GM19397 (cell line): ENCODE measurements around the gene CKS1B.
"Not testable (repeated sequence)": the region's sequence is repeated elsewhere in the genome, so short reads cannot be mapped to it uniquely, and the experiment has no call there.

ENCODE experiments used
- ATAC-seq: cut with Tn5 transposase; IDR thresholded peaks from one replicate; pipeline ENCODE4 v1.9.1; 2021; ENCODE audit warnings: mild to moderate bottlenecking, moderate library complexity; ENCODE audit not compliant: unreplicated experiment

Gene CKS1B

GRCh38 chr1:154963643-154964042, 10.8 kb upstream of the CKS1B start:
- ATAC-seq: no peak

- no peak for ATAC-seq
These were observed 10.1 kb upstream of the CKS1B start for GRCh38 chr1:154964359-154964758.

GRCh38 chr1:154966111-154966510, 8.4 kb upstream of the CKS1B start:
- no peak for ATAC-seq

- ATAC-seq: no peak
These were observed 7.0 kb upstream of the CKS1B start for GRCh38 chr1:154967331-154967950.

DNA sequence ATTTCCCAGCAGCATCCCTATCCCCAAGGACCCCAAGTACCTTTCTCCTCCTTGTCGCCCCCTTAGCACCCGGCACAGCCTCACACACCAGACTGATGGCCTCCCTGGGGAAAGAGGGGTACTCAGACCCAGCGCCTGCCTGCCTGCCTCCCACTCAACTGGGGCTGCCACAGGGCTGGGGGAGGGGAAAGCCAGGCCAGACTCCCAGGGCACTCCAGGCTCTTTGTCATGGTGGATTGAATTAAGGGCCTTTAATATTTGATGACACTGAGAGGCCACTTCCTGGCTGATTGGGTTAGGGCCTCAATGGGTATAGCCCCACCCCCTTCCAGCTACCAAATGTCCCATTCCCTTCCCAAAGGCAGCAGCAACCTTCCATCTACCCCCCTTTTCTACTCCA, 5.8 kb upstream of the CKS1B start:
- no peak for ATAC-seq

- ATAC-seq: no peak
These were observed 5.2 kb upstream of the CKS1B start for GRCh38 chr1:154969246-154969645.

GRCh38 chr1:154969860-154970452, 4.5 kb upstream of the CKS1B start:
- ATAC-seq: no peak

GRCh38 chr1:154970631-154971340, 3.7 kb upstream of the CKS1B start, which contains the start of gene SHC1:
TSS of gene SHC1 (minus strand) at chr1:154970747. CDS start at chr1:154970526, 221 bp downstream.
- ATAC-seq: no peak

GRCh38 chr1:154971341-154971998, 3.0 kb upstream of the CKS1B start:
- no peak for ATAC-seq

DNA sequence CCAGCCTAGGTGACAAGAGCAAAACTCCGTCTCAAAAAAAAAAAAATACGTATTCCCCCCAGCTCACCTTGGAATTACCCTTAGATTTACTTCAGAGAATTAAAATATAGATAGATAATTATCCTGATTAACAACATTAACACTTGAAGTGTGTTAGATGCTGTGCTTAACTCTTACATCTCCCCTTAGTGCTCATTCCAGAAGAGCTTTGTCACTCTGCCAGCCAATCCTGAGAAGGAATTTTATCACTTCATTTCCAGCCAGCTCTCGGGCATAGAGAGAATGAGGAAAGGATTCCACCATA, 2.3 kb upstream of the CKS1B start:
- no peak for ATAC-seq

GRCh38 chr1:154972517-154973343, 1.8 kb upstream of the CKS1B start:
- no peak for ATAC-seq

GRCh38 chr1:154973344-154974101, 958 bp upstream of the CKS1B start:
- peak; percentile 10 for ATAC-seq

DNA sequence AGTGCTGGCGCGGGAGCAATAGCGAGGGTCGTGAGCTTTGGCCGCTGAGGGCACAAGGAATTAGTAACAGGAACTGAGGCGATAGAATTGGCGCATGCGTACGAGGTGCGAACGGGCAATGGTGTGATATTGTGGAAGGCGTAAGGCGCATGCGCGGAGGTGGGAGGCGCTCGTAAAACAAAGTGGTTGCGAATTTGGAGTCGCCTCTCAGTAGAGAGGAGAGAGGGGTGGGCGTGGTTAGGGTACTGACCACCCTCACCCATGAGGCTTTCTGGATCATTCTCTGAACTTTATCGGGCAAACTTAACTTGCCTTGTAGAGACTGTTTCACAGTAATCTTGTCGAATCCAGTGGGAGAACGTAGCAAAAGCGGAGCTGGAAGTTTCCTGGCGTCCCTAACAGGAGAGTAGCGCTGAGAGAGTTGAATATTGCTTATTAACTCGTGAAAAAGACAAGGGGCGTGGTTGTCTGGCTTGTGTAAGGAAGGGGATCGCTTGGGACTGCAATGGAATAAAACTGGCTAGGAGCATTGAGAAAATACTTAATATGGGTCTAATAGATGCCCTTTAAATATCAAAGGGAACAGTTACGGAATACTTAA, 427 bp downstream of the CKS1B start:
- ATAC-seq: peak; percentile 42

DNA sequence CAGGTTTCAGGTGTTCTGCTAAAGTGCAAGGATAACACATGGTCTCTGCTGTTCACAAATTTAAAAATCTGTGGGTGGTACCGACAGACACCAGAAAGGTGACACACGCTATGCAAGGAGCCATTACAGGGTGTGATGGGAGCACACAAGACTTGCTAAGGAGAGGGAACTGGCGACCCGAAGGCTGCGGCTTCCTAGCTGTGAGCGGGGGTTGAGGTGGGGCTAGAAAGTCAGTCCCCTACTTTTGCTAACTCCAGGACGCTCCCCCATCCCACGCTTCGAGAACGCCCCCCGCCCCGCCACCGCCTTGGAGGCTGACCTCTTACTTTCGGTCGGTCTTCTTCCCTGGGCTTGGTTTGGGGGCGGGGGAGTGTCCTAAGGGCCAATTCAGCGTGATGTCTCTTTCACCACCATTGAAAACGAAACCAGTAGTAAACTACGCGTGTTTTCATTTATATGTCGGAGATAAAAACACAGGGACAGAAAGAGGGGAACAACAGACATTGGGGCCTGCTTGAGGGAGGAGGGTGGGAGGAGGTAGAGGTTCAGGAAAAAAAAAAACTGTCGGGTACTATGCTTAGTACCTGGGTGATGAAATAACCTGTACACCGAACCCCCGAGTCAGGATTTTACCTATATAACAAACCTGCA, 1.1 kb downstream of the CKS1B start:
- ATAC-seq: no peak

DNA sequence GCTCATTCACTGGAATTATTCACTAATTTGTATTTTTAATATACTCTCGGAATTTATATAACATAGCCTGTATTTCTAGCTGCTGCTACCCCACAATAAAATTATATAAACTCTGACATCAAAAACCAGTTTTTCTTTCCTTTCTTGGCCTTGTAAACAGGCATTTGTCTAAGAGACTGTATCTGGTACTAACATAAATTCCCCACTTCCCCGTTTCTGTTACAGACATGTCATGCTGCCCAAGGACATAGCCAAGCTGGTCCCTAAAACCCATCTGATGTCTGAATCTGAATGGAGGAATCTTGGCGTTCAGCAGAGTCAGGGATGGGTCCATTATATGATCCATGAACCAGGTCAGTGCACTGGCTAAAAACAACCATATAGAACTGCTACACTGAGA, 3.3 kb downstream of the CKS1B start:
- not testable (repeated sequence) for ATAC-seq

- ATAC-seq: no peak
These were observed 3.9 kb downstream of the CKS1B start for GRCh38 chr1:154978360-154978759.

DNA sequence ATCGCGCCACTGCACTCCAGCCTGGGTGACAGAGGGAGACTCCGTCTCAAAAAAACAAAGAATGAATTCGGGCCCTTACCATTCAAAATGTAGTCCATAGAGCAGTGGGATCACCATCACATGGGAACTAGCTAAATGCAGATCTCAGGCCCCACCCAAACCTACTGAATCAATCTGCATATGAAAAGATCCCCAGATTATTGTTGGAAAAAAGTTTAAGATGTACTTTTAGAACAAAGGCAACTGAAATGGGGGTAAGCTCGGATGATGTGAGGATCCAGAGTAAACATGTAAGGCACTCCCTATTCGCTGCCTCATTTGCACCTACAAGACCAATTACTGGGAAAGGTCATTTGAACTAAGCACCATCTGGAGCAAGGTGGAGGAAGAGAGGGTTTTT, 7.9 kb downstream of the CKS1B start:
- ATAC-seq: no peak

- peak; percentile 97 for ATAC-seq
These were observed 8.6 kb downstream of the CKS1B start, which contains the start of gene FLAD1 for GRCh38 chr1:154982897-154983648. TSS of gene FLAD1 (plus strand) at chr1:154983344. CDS start at chr1:154983695, 351 bp downstream.
